Activated CD4-positive, alpha-beta T cell treated with anti-CD3 and anti-CD28 coated beads, Interleukin-2, amount 10 ng/mL, durations not matched to agents 7 days and 5 days (primary cell): ENCODE results near the gene AFF3. TPM values are rescaled to one million over a fixed set of nuclear protein-coding genes. Genes with fewer than 3 reads are reported as not detected.

Experiments
- CTCF ChIA-PET: fragments of 350-600 bp; sonication (Branson Sonifier 250); formaldehyde crosslinking; loops from one replicate; lab custom pipeline; 2021; ENCODE audit warnings: antibody characterized with exemption; lab: Charles Lee
- POLR2A ChIA-PET: fragments of 350-600 bp; sonication (Branson Sonifier 250); formaldehyde crosslinking; loops from one replicate; lab custom pipeline; 2021; ENCODE audit warnings: antibody characterized with exemption; lab: Charles Lee
- DNase-seq: peaks from one replicate; pipeline ENCODE4 v3.0.0-alpha.2; 2020
- H3K27ac Mint-ChIP-seq: one replicate; pipeline ENCODE4 v1.8.0; 2021; ENCODE audit warnings: mild to moderate bottlenecking, moderate library complexity, mixed read lengths
- H3K27me3 Mint-ChIP-seq: one replicate; pipeline ENCODE4 v1.8.0; 2021; ENCODE audit warnings: mixed read lengths
- H3K36me3 Mint-ChIP-seq: one replicate; pipeline ENCODE4 v1.8.0; 2021; ENCODE audit warnings: low read depth, mixed read lengths
- H3K4me1 Mint-ChIP-seq: one replicate; pipeline ENCODE4 v1.8.0; 2021; ENCODE audit warnings: mixed read lengths
- H3K4me3 Mint-ChIP-seq: one replicate; pipeline ENCODE4 v1.8.0; 2021; ENCODE audit warnings: mild to moderate bottlenecking, moderate library complexity, mixed read lengths
- H3K9me3 Mint-ChIP-seq: one replicate; pipeline ENCODE4 v1.8.0; 2021; ENCODE audit warnings: mixed read lengths
- total RNA-seq, 2 experiments: library from RNA; stranded (reverse); gene quantifications; one replicate each; pipeline ENCODE4 v1.2.3, GENCODE V29; 2021

Gene AFF3
- total RNA-seq, 2 experiments from 2014 or later: 7.4 to 13.0 TPM

DNA sequence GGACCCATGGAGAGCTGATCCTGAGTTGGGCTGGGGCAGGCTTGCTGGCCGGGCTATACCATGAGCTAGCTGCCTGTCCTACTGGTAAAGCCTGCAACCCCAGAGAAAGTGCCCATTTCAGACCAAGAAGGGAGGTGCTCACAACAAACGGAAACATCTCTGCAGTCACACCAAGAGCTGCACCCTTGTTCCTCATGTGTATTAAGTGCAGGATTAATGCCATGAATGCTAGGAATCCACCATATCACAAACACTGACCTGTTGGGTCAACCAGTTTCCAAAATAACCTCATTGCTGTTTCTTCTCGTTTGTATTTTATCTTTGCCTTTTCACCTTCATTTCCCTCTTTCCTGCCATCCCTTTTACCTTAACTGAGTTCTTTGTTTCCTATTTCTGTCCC is 69.9 kb downstream of the AFF3 start:
- no peak for DNase-seq
- H3K4me1 Mint-ChIP-seq: peaks cover 14% of the 10 kb centered on the region
- no peaks in the 10 kb centered on the region for H3K36me3 Mint-ChIP-seq
- ChIA-PET POLR2A (no interaction called here), CTCF (no interaction called here)
- no peaks in the 10 kb centered on the region for H3K9me3 Mint-ChIP-seq
- H3K4me3 Mint-ChIP-seq: no peak overlapping the region
- H3K27me3 Mint-ChIP-seq: peaks cover 9% of the 10 kb centered on the region
- H3K27ac Mint-ChIP-seq: no peak overlapping the region

GRCh38 chr2:100071335-100072043 is 70.9 kb downstream of the AFF3 start:
- ChIA-PET POLR2A (no interaction called here), CTCF (no interaction called here)
- H3K4me1 Mint-ChIP-seq: peaks cover 14% of the 10 kb centered on the region
- peak; percentile 21 for DNase-seq
- H3K27ac Mint-ChIP-seq: no peak overlapping the region
- no peaks in the 10 kb centered on the region for H3K36me3 Mint-ChIP-seq
- H3K27me3 Mint-ChIP-seq: peaks cover 9% of the 10 kb centered on the region
- no peak overlapping the region for H3K4me3 Mint-ChIP-seq
- H3K9me3 Mint-ChIP-seq: no peaks in the 10 kb centered on the region

- no peaks in the 10 kb centered on the region for H3K36me3 Mint-ChIP-seq
- H3K27ac Mint-ChIP-seq: no peak overlapping the region
- DNase-seq: no peak
- peaks cover 9% of the 10 kb centered on the region for H3K27me3 Mint-ChIP-seq
- no peak overlapping the region for H3K4me3 Mint-ChIP-seq
- peaks cover 14% of the 10 kb centered on the region for H3K4me1 Mint-ChIP-seq
- H3K9me3 Mint-ChIP-seq: no peaks in the 10 kb centered on the region
- ChIA-PET POLR2A (no interaction called here), CTCF (interaction anchor here (0.6 to 0.7 kb wide), 2 partner anchors 50 to 674 kb away, joined by 3 to 4 read pairs; no protein-coding TSS in a partner anchor)
These were observed 72.3 kb downstream of the AFF3 start for GRCh38 chr2:100070078-100070477.

DNA sequence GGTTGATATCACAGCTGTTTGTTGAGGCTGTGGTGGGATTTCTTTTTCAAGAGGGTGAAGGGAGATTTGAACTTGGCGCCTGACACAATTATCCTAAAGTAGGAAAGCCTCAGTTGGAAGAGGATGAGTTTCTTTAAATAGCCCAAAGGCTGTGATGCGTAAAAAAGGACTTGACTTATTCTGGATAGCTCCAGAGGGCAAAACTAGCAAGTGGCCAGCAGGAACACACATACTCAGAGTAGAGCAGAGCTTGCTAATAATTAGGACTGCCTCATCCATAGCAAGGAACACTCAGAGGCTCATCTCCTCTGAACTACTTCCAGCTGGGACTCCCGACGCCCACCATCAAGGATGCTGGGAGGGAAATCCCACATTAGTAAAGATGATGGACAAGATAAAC is 74.0 kb downstream of the AFF3 start:
- ChIA-PET CTCF (no interaction called here), POLR2A (no interaction called here)
- peaks cover 2% of the 10 kb centered on the region for H3K36me3 Mint-ChIP-seq
- H3K4me3 Mint-ChIP-seq: no peak overlapping the region
- H3K9me3 Mint-ChIP-seq: peaks cover 3% of the 10 kb centered on the region
- no peak for DNase-seq
- H3K27me3 Mint-ChIP-seq: peaks cover 11% of the 10 kb centered on the region
- peaks cover 14% of the 10 kb centered on the region for H3K4me1 Mint-ChIP-seq
- no peak overlapping the region for H3K27ac Mint-ChIP-seq

GRCh38 chr2:100067784-100068183 is 74.6 kb downstream of the AFF3 start:
- CTCF ChIA-PET: no interaction called here

DNA sequence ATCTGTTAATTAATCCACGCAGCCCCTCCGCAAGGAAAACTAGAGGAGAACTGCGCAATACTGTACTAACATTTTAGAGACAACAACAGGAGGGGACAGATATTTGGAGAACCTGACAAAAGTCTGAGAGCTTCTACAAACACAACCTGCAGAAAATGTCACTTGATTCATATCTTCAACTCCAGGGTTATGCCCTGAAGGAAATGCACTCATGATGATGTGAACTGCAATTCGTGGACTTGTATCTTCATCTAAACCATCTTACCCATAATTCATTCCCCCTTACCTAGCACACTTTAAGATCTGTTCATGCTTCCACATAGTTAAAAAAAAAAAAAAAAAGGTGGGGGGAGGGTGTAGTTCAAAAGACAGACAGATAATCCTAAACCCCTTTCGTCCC is 75.5 kb downstream of the AFF3 start:
- peaks cover 8% of the 10 kb centered on the region for H3K36me3 Mint-ChIP-seq
- peaks cover 13% of the 10 kb centered on the region for H3K4me1 Mint-ChIP-seq
- H3K27ac Mint-ChIP-seq: no peak overlapping the region
- H3K9me3 Mint-ChIP-seq: peaks cover 3% of the 10 kb centered on the region
- ChIA-PET CTCF (interaction anchor here (0.7 kb wide), 1 partner anchor 11 kb away, joined by 3 read pairs; no protein-coding TSS in a partner anchor), POLR2A (interaction anchor here (0.6 kb wide), 1 partner anchor 57 kb away, joined by 7 read pairs; no protein-coding TSS in a partner anchor)
- DNase-seq: no peak
- no peak overlapping the region for H3K4me3 Mint-ChIP-seq
- H3K27me3 Mint-ChIP-seq: peaks cover 11% of the 10 kb centered on the region

More at GRCh38 chr2:100067784-100068183, 74.6 kb downstream of the AFF3 start:
- Mint-ChIP-seq H3K4me1 (peaks cover 14% of the 10 kb centered on the region), H3K36me3 (peaks cover 3% of the 10 kb centered on the region), H3K9me3 (peaks cover 3% of the 10 kb centered on the region), H3K4me3 (no peak overlapping the region), H3K27ac (no peak overlapping the region), H3K27me3 (peaks cover 11% of the 10 kb centered on the region)
- POLR2A ChIA-PET: no interaction called here
- DNase-seq: no peak

DNA sequence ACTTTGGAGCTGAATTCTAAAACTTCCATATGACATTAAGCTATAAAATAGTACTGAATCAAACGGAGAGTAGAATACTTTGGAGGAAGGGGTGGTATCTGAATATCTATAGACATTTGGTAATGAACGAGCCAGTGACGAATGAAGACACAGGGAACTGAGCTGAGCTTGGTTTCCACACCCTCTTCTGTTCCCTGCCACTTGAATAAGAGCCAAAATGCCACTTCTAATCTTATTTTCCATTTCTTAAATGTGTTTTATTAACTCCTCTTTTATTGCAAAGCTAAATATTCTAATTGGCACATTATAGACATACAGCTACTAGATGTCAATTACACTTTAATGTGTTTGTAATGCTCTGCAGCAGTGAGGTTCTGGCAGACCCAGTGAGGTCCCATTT is 76.1 kb downstream of the AFF3 start:
- H3K27me3 Mint-ChIP-seq: peaks cover 11% of the 10 kb centered on the region
- H3K27ac Mint-ChIP-seq: no peak overlapping the region
- peaks cover 8% of the 10 kb centered on the region for H3K36me3 Mint-ChIP-seq

DNA sequence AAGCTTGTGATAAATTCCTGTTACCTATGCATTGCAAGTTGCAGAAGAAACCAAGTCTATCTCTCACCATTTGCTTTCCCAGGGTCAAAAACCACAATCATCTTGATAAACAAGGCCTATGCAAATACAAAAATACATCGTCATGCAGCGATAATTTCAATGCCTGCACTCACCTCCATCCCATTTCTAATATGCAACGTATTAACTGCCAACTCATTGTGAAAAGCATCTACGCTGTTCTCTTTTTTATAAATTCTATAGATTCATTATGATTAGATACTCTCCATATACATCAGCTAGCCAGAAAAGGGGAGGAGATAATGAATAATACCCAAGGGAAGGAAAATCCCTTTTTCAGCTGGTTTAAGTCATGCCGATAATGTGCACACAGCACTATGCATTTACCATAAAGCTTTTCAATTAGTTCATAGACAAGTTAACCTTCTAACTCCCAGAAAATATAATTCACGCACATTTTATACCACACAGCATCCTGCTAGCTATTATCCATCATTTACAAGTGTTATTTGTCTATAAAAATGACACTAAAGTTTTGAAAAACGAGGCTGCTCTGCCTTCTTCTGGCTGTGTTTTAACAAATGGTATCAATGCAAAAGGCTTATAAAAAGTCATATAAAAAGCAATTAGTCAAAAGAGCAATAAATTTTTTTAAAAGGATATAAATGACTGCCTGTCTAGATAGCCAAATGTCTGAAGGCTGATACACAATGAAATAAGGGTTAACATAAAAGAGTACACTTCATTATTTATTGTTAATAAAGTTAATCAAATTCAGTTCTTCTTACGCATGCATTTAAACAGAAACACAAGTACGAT is 77.6 kb downstream of the AFF3 start:
- Mint-ChIP-seq H3K9me3 (peaks cover 3% of the 10 kb centered on the region), H3K27ac (no peak overlapping the region), H3K36me3 (peaks cover 8% of the 10 kb centered on the region), H3K4me1 (peaks cover 20% of the 10 kb centered on the region), H3K4me3 (no peak overlapping the region), H3K27me3 (peaks cover 10% of the 10 kb centered on the region)
- ChIA-PET POLR2A (no interaction called here), CTCF (interaction anchor here (0.8 kb wide), 1 partner anchor 12 kb away, joined by 3 read pairs; no protein-coding TSS in a partner anchor)
- DNase-seq: no peak

More for the DNA sequence above, 76.1 kb downstream of the AFF3 start:
- no peak overlapping the region for H3K4me3 Mint-ChIP-seq
- no peak for DNase-seq
- peaks cover 11% of the 10 kb centered on the region for H3K4me1 Mint-ChIP-seq
- POLR2A ChIA-PET: interaction anchor here (0.6 kb wide), 1 partner anchor 25 kb away, joined by 5 read pairs; no protein-coding TSS in a partner anchor
- CTCF ChIA-PET: interaction anchor here (0.8 kb wide), 1 partner anchor 18 kb away, joined by 3 read pairs; no protein-coding TSS in a partner anchor
- peaks cover 3% of the 10 kb centered on the region for H3K9me3 Mint-ChIP-seq

DNA sequence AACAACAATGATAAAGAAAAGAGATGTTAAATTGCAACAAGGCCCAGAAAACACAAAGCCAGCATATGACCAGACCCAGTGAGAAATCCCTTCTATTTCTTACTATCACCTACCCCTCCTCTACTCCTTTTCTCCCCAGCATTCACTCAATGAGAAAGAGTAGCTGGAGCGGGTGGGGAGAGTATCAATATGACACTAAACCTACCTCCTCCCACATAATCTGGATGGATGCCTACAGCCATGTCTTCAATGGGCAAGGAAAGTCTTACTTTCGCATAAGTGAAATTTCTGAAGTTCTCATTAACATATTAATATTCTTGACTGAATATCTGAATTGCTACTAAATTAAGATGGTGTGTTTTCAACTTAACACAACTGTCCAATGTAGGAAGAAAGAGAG is 78.2 kb downstream of the AFF3 start:
- CTCF ChIA-PET: no interaction called here
- peaks cover 8% of the 10 kb centered on the region for H3K36me3 Mint-ChIP-seq
- peaks cover 3% of the 10 kb centered on the region for H3K9me3 Mint-ChIP-seq
- H3K27me3 Mint-ChIP-seq: peaks cover 7% of the 10 kb centered on the region
- no peak for DNase-seq
- no peak overlapping the region for H3K27ac Mint-ChIP-seq
- H3K4me3 Mint-ChIP-seq: no peak overlapping the region
- peaks cover 25% of the 10 kb centered on the region for H3K4me1 Mint-ChIP-seq
- POLR2A ChIA-PET: no interaction called here

- Mint-ChIP-seq H3K4me1 (peaks cover 26% of the 10 kb centered on the region), H3K27me3 (peaks cover 7% of the 10 kb centered on the region), H3K4me3 (no peak overlapping the region), H3K27ac (no peak overlapping the region), H3K36me3 (peaks cover 8% of the 10 kb centered on the region), H3K9me3 (peaks cover 3% of the 10 kb centered on the region)
- CTCF ChIA-PET: no interaction called here
- POLR2A ChIA-PET: no interaction called here
- DNase-seq: no peak
These were observed 78.9 kb downstream of the AFF3 start for GRCh38 chr2:100063459-100063953.

DNA sequence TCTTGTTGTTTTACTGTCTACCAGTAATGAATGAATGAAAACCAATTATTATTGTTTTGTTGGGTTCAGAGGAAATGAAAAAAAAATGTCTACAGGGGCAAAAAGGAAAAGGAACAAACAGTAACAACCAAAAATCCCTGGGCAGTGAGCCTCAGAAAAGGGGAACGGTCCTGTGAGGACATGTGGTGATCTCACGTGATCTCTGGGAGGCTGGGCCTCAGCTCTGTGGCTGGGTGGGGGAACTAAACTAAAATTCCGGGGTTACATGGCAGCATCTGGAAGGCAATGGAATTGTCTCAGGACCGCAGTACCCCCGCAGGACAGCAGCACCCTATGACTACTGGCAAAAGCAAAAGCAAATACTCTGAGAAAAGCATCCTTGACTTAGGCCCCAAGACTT is 80.1 kb downstream of the AFF3 start:
- Mint-ChIP-seq H3K36me3 (peaks cover 8% of the 10 kb centered on the region), H3K27ac (no peak overlapping the region), H3K4me3 (no peak overlapping the region), H3K9me3 (peaks cover 3% of the 10 kb centered on the region), H3K4me1 (peaks cover 22% of the 10 kb centered on the region), H3K27me3 (peaks cover 2% of the 10 kb centered on the region)
- CTCF ChIA-PET: interaction anchor here (0.7 kb wide), 1 partner anchor 12 kb away, joined by 3 read pairs; no protein-coding TSS in a partner anchor
- DNase-seq: no peak
- POLR2A ChIA-PET: interaction anchor here (0.7 kb wide), 2 partner anchors 23 to 1599 kb away, joined by 3 to 4 read pairs; no protein-coding TSS in a partner anchor

- Mint-ChIP-seq H3K9me3 (peaks cover 3% of the 10 kb centered on the region), H3K27me3 (peaks cover 2% of the 10 kb centered on the region), H3K4me3 (no peak overlapping the region), H3K27ac (peak overlapping the region; percentile 79), H3K4me1 (peaks cover 22% of the 10 kb centered on the region), H3K36me3 (peaks cover 8% of the 10 kb centered on the region)
- ChIA-PET POLR2A (no interaction called here), CTCF (interaction anchor here (0.5 kb wide), 1 partner anchor 1005 kb away, joined by 3 read pairs; no protein-coding TSS in a partner anchor)
- DNase-seq: peak; percentile 49
These were observed 81.5 kb downstream of the AFF3 start for GRCh38 chr2:100060875-100061274.
